Natural killer cell (primary cell): ENCODE measurements around the gene TARP.

Source experiments
- ATAC-seq, 3 donors: fragments of 150-1000 bp in 2 of 3; fragments of 200-7000 bp in 1 of 3; cut with Tn5 transposase; 1 replicate in 1 of 3; 2 replicates in 2 of 3; pipeline ENCODE4 v1.10.0; 2021; ENCODE audit warnings: mild to moderate bottlenecking in 2 of 3, moderate library complexity in 2 of 3
- DNase-seq, 2 donors: peaks; one replicate each; pipeline versions ENCODE4 v3.0.0 to v3.0.0-alpha.2; 2013 to 2021; ENCODE audit warnings: mixed read lengths in 1 of 2
- H3K27ac ChIP-seq: one replicate; pipeline ENCODE4 v1.5.1; 2013; ENCODE audit warnings: mild to moderate bottlenecking, low read length
- H3K27me3 ChIP-seq: one replicate; pipeline ENCODE4 v1.6.1; 2013; ENCODE audit warnings: low read length; ENCODE audit not compliant: control insufficient read depth, insufficient read depth
- H3K36me3 ChIP-seq: one replicate; pipeline ENCODE4 v1.6.1; 2013; ENCODE audit warnings: low read length; ENCODE audit not compliant: control insufficient read depth, insufficient read depth
- H3K4me1 ChIP-seq: one replicate; pipeline ENCODE4 v1.6.1; 2013; ENCODE audit warnings: low read length; ENCODE audit not compliant: control insufficient read depth, insufficient read depth
- H3K4me3 ChIP-seq: one replicate; pipeline ENCODE4 v1.5.1; 2013; ENCODE audit warnings: low read length
- H3K9me3 ChIP-seq: one replicate; pipeline ENCODE4 v1.6.1; 2013; ENCODE audit warnings: low read length; ENCODE audit not compliant: control insufficient read depth, insufficient read depth
- H3K27ac Mint-ChIP-seq, 2 donors: one replicate each; pipeline ENCODE4 v1.8.0; 2022; ENCODE audit warnings: mild to moderate bottlenecking in 2 of 2, mixed read lengths in 2 of 2, moderate library complexity in 1 of 2
- H3K27me3 Mint-ChIP-seq, 2 donors: one replicate each; pipeline ENCODE4 v1.8.0; 2022; ENCODE audit warnings: low read depth in 2 of 2, mixed read lengths in 2 of 2
- H3K36me3 Mint-ChIP-seq: one replicate; pipeline ENCODE4 v1.8.0; 2022; ENCODE audit warnings: mixed read lengths
- H3K4me1 Mint-ChIP-seq, 2 donors: one replicate each; pipeline ENCODE4 v1.8.0; 2022; ENCODE audit warnings: mixed read lengths in 2 of 2
- H3K4me3 Mint-ChIP-seq: one replicate; pipeline ENCODE4 v1.8.0; 2022; ENCODE audit warnings: mild to moderate bottlenecking, moderate library complexity, mixed read lengths
- H3K9me3 Mint-ChIP-seq, 2 donors: one replicate each; pipeline ENCODE4 v1.8.0; 2022; ENCODE audit warnings: mixed read lengths in 2 of 2
- CTCF ChIP-seq: fragments of 200-600 bp; IDR thresholded peaks from one replicate; pipeline ENCODE4 v1.8.0; 2022; ENCODE audit warnings: antibody characterized with exemption
- WGBS: methylation state at CpG from one replicate; pipeline ENCODE4 v1.1.7; 2013; ENCODE audit warnings: missing lambda C conversion rate; ENCODE audit not compliant: insufficient coverage; 5-methylcytosine and 5-hydroxymethylcytosine counted together
- intact Hi-C: fragments of 100-400 bp; cut with micrococcal nuclease; formaldehyde crosslinking; loops from one replicate; pipeline ENCODE4 v1.14.2; 2022

Gene TARP

GRCh38 chr7:38229386-38229785 lies 44.0 kb downstream of the TARP start:
- Histone ChIP-seq H3K27me3 (no peaks in the 10 kb centered on the region), H3K4me3 (no peak overlapping the region), H3K9me3 (no peaks in the 10 kb centered on the region), H3K27ac (peak overlapping the region; percentile 86), H3K36me3 (peaks cover 30% of the 10 kb centered on the region), H3K4me1 (peaks cover 63% of the 10 kb centered on the region)
- H3K4me3 Mint-ChIP-seq, result peak overlapping the region; percentile 76
- ATAC-seq, result peak in 1 of 3 donors; percentile 7
- WGBS, result 61% methylated on average over 6 of the region's 6 CpGs
- no peaks in the 10 kb centered on the region for H3K9me3 Mint-ChIP-seq
- peaks cover 23% of the 10 kb centered on the region for H3K36me3 Mint-ChIP-seq
- H3K4me1 Mint-ChIP-seq, result peaks cover 93 to 97% of the 10 kb centered on the region in 2 donors
- no peak for TF ChIP-seq CTCF
- H3K27me3 Mint-ChIP-seq, result no peaks in the 10 kb centered on the region
- DNase-seq, result peak in 1 of 2 donors; percentile 27
- peak overlapping the region; percentile 95 to 96 for H3K27ac Mint-ChIP-seq
- intact Hi-C loops, result no loop called here

GRCh38 chr7:38224392-38224791 lies 49.0 kb downstream of the TARP start:
- Histone ChIP-seq H3K27ac (peak overlapping the region; percentile 72), H3K4me1 (peaks cover 60% of the 10 kb centered on the region), H3K27me3 (no peaks in the 10 kb centered on the region), H3K36me3 (peaks cover 28% of the 10 kb centered on the region), H3K9me3 (no peaks in the 10 kb centered on the region), H3K4me3 (peak overlapping the region; percentile 11)
- intact Hi-C loops, result loop anchor here (5.0 kb wide), 1 partner anchor 38 kb away; no protein-coding TSS in a partner anchor
- no peak for TF ChIP-seq CTCF
- H3K4me3 Mint-ChIP-seq, result peak overlapping the region; percentile 90
- peak overlapping the region; percentile 95 to 96 for H3K27ac Mint-ChIP-seq
- H3K4me1 Mint-ChIP-seq, result peaks cover 95 to 97% of the 10 kb centered on the region in 2 donors
- DNase-seq (no peak), ATAC-seq (no peak)
- peaks cover 17% of the 10 kb centered on the region for H3K36me3 Mint-ChIP-seq
- 75% methylated on average over 3 of the region's 5 CpGs for WGBS
- no peaks in the 10 kb centered on the region for H3K9me3 Mint-ChIP-seq
- no peaks in the 10 kb centered on the region for H3K27me3 Mint-ChIP-seq

- Mint-ChIP-seq H3K4me3 (peak overlapping the region; percentile 74), H3K9me3 (no peaks in the 10 kb centered on the region), H3K27ac (peak overlapping the region; percentile 95 to 96), H3K36me3 (peaks cover 18% of the 10 kb centered on the region), H3K4me1 (peaks cover 97% of the 10 kb centered on the region in 2 donors), H3K27me3 (no peaks in the 10 kb centered on the region)
- peaks cover 61% of the 10 kb centered on the region for H3K4me1 ChIP-seq
- ATAC-seq (no peak), DNase-seq (no peak)
- 83% methylated on average over 1 of the region's 2 CpGs for WGBS
- intact Hi-C loops, result loop anchor here (5.0 kb wide), 1 partner anchor 39 kb away; no protein-coding TSS in a partner anchor
- peak overlapping the region; percentile 76 for H3K27ac ChIP-seq
- TF ChIP-seq CTCF, result no peak
- H3K36me3 ChIP-seq, result peaks cover 19% of the 10 kb centered on the region
- H3K4me3 ChIP-seq, result no peak overlapping the region
- H3K9me3 ChIP-seq, result no peaks in the 10 kb centered on the region
- no peaks in the 10 kb centered on the region for H3K27me3 ChIP-seq
These were observed 50.1 kb downstream of the TARP start for GRCh38 chr7:38223306-38223705.
